Activated CD4-positive, alpha-beta T cell treated with anti-CD3 and anti-CD28 coated beads, Interleukin-2, amount 50 U/mL, for 4 hours (primary cell): ENCODE measurements around the gene YIF1A.
A peak's percentile ranks its signal among the peaks of the same experiment; 100 is the strongest.
"Not testable (repeated sequence)": the region's sequence is repeated elsewhere in the genome, so short reads cannot be mapped to it uniquely, and the experiment has no call there.

Source experiments
- DNase-seq, 2 experiments: peaks; one replicate each; pipeline ENCODE4 v3.0.0-alpha.2; 2020

Gene YIF1A

GRCh38 chr11:66285250-66285947, 3.5 kb downstream of the YIF1A start:
- no peak for DNase-seq

DNA sequence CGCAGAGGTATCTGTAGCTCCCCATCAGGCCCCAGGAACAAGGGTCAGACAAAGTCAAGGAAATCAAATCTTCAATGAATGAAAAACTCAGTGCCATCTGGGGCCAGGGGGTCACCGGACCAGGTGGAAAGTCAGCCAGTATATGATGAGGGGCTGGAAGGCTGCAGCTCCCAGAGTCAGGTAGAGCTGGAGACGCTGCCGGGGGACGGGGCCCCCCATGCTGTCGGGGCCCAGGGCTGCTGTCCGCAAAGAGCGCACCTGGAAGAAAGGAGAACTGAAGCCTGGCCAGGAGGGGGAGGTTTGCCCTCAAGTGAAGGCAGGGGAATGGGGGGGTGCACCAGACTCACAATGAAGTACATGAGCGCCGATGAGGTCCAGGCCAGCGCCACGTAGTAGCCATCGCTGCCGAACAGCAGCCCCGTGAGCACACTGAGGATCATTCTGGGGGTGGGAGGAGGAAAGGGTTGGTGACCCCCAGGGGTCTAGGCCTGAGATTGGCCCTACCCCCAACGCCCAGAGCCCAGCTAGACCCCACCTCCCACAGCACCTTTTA, 4.3 kb downstream of the YIF1A start:
- no peak for DNase-seq

DNA sequence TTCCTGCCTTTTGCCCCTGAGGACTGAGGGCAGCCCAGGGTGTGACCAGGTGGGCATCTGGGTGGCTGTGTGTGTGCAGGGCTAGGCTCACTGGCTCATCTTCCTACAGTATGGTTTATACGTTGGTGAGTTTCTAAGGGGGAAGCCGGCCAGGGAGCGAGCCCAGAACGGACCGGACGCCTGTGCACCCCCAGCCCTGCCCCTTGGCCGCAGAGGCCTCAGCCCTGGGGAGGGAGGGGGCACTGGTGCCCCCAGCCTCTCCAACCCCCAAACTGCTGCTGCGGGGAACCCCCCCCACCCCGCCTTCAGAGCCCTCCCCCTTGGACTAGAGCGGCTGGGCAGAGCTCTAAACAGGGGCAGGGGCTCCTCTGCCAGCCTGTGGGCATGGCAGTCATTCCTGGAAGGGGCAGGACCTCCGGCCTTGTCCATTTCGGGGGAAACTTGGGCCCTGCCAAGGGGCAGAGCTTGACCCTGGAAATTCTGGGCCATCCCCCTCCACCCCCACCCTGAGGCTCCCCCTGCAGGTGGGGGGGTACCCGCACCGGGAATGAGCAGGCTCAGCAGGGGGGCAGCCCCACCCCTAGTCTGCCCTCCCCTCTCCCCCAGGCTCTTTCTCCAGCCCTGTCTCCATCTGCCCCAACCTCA, 5.4 kb downstream of the YIF1A start:
- DNase-seq: no peak

GRCh38 chr11:66282468-66283455, 6.2 kb downstream of the YIF1A start:
- DNase-seq: peak; percentile 97 to 98

GRCh38 chr11:66281776-66282467, 7.0 kb downstream of the YIF1A start:
- DNase-seq: no peak

DNA sequence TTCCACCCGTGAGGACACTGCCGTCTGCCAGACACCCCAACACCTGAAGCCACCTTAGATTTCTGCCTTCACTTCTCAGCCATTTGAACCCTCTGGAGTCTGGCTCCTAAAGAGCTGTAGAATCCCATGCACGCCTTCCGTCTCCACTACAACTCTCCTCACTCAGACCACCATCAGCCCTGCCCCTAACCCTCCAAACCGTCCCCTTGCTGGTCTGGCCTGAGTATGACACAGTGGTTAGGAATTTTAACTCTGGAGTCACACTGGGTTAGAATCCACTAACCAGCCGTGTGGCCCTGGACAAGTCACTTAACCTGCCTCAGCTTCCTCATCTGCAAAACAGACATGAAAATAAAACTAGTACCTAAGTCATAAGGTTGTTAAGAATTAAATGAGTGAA, 7.9 kb downstream of the YIF1A start:
- DNase-seq: no peak

GRCh38 chr11:66280428-66280827, 8.5 kb downstream of the YIF1A start:
- DNase-seq: no peak

DNA sequence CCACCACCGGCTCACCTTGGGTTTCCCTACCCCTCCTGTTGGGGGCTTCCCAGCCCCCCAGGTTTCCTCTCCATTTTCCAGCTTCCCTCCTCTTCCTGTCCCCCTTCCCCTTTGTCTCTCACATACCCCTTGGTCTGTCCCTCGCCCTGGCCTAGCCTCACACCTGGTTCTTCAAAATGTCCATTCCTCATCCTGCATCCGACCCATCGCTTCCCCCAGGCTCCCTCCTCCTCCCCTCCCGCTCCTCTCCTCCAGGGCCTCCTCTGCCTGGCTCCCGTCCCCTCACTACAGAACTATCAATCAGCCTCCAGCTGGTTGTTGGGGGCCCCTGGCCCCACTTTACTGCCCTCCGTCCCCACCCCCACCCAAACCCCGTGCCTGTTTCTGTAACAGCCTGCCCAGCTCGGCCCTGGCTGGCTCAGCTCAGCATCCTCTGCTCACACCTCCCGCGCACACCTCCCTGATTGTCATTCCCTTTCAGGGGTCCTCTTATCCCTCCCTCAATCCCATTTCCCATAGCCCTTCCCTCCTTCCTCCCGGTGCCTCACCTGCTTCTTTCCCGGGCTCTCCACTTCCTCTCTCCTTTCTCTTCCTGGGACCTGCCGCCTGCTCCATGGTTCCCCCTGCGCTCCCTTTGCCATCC, 9.7 kb downstream of the YIF1A start:
- no peak for DNase-seq

DNA sequence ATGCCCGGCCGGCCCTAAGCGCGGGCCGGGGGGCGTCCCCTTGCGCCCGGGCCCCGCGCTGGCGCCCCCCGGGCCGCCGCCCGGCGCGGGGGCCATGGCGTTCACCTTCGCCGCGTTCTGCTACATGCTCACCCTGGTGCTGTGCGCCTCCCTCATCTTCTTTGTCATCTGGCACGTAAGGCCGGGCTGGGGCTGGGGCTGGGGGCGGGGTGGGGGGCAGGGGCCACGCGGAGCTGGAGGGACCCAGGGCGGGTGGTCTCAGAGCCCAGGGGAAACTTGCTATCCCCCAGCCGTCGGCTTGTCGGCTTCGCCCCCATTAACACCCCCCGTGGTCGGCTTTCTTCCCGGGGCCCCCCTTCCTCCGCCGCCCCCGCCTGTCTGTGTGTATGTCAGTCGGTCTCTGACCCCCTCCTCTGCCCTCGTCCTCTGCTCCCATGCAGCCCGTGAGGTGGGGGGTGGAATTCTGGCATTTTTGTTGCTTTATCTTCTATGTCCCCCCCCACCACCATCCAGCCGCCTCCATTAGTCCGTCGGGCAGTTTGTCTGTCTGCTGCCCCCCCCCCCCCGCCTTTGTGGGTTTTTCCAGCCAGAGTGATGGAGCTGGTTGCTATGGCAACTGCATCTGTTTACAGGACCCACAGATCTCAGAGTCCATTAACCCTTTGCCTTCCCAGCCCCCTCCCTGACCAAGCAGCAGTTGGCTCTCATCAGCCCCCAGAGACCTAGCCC, 10.4 kb downstream of the YIF1A start:
- no peak for DNase-seq

DNA sequence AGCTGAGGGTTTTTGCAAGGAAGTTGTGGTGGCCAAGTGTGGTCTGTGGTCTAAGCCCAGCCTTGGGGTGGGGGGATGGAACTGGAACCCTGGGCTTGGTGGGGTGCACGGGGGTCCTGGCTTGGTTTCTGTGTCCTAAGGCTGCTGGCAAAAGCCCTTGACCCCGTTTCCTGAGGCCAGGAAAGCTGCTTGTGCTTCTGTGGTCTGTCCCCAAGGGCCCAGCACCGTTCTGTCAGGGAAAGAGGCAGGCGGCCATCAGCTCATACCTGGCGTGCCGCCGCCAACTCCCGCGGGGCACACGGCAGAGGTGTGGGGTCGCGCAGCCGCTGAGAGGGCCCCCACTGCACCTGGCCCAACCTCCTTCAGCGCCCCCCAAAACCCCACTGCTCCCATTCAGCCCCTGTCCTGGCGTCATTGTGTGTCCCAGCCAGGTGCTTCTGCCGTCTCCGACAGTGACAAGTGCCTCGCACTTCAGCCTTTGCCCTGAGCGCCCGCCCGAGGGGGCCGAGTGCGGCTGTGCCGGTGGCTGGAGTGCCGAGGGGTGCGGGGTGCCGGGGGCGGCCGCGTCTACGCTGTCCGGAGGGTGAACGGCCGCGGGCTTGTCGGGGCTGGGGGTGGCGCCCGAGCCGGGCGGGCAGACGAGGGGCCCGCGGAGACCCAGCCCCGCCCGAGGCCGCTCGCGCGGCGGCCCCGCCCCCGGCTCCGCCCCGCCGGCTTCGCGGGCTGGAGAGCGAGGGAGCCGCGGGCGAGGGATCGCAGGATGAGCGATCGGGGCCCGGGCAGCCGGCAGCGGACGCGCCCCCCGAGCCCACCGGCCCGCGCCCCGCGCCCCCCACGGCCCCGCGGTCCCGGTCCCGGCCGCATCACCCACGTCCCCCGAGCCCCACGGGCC, 11.2 kb downstream of the YIF1A start, which contains the start of gene CNIH2:
CNIH2 (plus strand) TSS at position 705 of the 892 bp plus-strand sequence. CDS start 282 bp downstream, outside the sequence.
- DNase-seq: peak in 1 of 2 experiments; percentile 9

DNA sequence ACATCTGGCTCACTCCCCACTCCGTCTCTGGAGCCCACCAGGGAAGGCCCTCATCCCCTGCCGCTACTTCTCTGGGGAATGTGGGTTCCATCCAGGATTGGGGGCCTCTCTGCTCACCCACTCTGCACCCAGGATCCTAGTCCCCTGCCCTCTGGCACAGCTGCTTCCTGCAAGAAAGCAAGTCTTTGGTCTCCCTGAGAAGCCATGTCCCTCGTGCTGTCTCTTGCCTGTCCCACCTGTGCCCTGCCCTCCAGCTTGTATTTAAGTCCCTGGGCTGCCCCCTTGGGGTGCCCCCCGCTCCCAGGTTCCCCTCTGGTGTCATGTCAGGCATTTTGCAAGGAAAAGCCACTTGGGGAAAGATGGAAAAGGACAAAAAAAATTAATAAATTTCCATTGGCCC, 11.9 kb downstream of the YIF1A start:
- not testable (repeated sequence) for DNase-seq

DNA sequence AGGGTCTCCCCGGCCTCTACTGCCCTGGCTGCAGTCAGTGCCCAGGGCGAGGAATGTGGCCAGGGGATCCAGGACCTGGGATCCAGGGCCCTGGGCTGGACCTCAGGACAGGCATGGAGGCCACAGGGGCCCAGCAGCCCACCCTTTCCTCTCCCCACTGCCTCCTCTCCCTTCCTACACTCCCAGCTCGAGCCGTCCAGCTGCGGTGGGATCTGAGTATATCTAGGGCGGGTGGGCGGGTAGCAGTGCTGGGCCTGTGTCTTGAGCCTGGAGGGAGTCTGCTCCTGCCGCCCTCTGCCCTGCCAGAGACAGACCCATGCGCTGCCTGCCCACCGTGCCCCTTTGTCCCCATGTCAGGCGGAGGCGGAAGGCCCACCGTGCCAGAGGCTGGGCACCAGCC, 12.3 kb downstream of the YIF1A start:
- not testable (repeated sequence) for DNase-seq

DNA sequence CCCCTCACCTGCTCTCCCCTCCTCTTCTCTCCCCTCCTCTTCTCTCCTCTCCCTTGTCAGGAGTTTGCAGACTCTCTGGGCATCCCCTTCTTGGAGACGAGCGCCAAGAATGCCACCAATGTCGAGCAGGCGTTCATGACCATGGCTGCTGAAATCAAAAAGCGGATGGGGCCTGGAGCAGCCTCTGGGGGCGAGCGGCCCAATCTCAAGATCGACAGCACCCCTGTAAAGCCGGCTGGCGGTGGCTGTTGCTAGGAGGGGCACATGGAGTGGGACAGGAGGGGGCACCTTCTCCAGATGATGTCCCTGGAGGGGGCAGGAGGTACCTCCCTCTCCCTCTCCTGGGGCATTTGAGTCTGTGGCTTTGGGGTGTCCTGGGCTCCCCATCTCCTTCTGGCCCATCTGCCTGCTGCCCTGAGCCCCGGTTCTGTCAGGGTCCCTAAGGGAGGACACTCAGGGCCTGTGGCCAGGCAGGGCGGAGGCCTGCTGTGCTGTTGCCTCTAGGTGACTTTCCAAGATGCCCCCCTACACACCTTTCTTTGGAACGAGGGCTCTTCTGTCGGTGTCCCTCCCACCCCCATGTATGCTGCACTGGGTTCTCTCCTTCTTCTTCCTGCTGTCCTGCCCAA, 12.8 kb downstream of the YIF1A start:
- no peak for DNase-seq

GRCh38 chr11:66275396-66275795, 13.5 kb downstream of the YIF1A start:
- DNase-seq: no peak

DNA sequence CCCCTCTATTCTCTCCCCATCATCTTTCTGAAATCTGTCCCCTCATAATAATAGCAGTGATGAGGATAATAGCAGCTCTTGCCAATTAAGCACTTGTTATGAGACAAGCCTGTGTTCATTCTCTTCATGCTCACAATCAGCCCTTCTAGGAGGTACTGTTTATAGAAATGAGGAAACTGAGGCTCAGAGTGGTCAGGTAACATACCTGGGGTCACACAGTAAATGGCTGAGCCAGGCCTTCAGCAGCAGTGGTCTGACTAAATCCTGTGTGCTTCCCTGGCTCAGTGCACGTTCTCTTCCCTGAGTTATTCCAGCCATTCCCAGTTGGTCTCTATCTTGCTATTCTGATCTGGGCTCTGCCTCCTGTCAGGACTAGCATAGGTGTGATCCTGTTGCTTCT, 14.7 kb downstream of the YIF1A start:
- no peak for DNase-seq

- DNase-seq: no peak
Measured at GRCh38 chr11:66272596-66272995, 16.3 kb downstream of the YIF1A start.

GRCh38 chr11:66271816-66272215, 17.1 kb downstream of the YIF1A start:
- no peak for DNase-seq

- no peak for DNase-seq
Measured at GRCh38 chr11:66268952-66269905, 19.7 kb downstream of the YIF1A start.
